Measurements from ENCODE around the gene AFG1L.

AFG1L gene

GRCh38 chr6:108518714-108519576 is 224.1 kb downstream of the AFG1L start:
- no peak overlapping the region for H3K4me3 ChIP-seq (ENCODE audit: low read depth, low read length)
- peak; percentile 48 for TF ChIP-seq CTCF (IDR thresholded peaks at IDR 0.05; ENCODE audit: low read depth, low read length)

GRCh38 chr6:108521616-108522107 is 226.8 kb downstream of the AFG1L start:
- no peak for TF ChIP-seq CTCF (IDR thresholded peaks at IDR 0.05; ENCODE audit: low read depth, low read length)
- no peak overlapping the region for H3K4me3 ChIP-seq (ENCODE audit: low read depth, low read length)

- no peak for TF ChIP-seq CTCF (IDR thresholded peaks at IDR 0.05; ENCODE audit: low read depth, low read length)
- H3K4me3 ChIP-seq (ENCODE audit: low read depth, low read length): no peak overlapping the region
Observed at GRCh38 chr6:108523697-108524096, 228.8 kb downstream of the AFG1L start.

- no peak overlapping the region for H3K4me3 ChIP-seq (ENCODE audit: low read depth, low read length)
- no peak for TF ChIP-seq CTCF (IDR thresholded peaks at IDR 0.05; ENCODE audit: low read depth, low read length)
Observed at GRCh38 chr6:108524528-108525248, 229.8 kb downstream of the AFG1L start.

- H3K4me3 ChIP-seq (ENCODE audit: low read depth, low read length): no peak overlapping the region
- peak; percentile 73 for TF ChIP-seq CTCF (IDR thresholded peaks at IDR 0.05; ENCODE audit: low read depth, low read length)
Observed at GRCh38 chr6:108526739-108527174, 231.9 kb downstream of the AFG1L start.

GRCh38 chr6:108528878-108529277 is 234.0 kb downstream of the AFG1L start:
- H3K4me3 ChIP-seq (ENCODE audit: low read depth, low read length): no peak overlapping the region
- TF ChIP-seq CTCF (IDR thresholded peaks at IDR 0.05; ENCODE audit: low read depth, low read length): no peak

GRCh38 chr6:108531332-108531731 is 236.5 kb downstream of the AFG1L start:
- TF ChIP-seq CTCF (IDR thresholded peaks at IDR 0.05; ENCODE audit: low read depth, low read length): no peak
- no peak overlapping the region for H3K4me3 ChIP-seq (ENCODE audit: low read depth, low read length)

Data from WI38 (cell line).